Astrocyte of the cerebellum (primary cell): ENCODE data around the gene ANKHD1.

ENCODE experiments used
- DNase-seq: peaks from one replicate; pipeline ENCODE4 v3.0.0-alpha.2; 2011; ENCODE audit warnings: low read depth
- H3K4me3 ChIP-seq: 2 replicates; pipeline ENCODE4 v1.5.1; 2011; ENCODE audit warnings: mild to moderate bottlenecking, low read depth, low read length, moderate library complexity
- CTCF ChIP-seq: IDR thresholded peaks from 2 replicates; pipeline ENCODE4 v1.5.1; 2012; ENCODE audit warnings: low read length, low read depth, moderate library complexity, mild to moderate bottlenecking; ENCODE audit errors: missing control alignments
- in situ Hi-C: cut with HindIII; loops from 2 replicates; pipeline ENCODE4 v1.10.0; 2017; ENCODE audit warnings: low sequenced_read_pairs

ANKHD1 gene

GRCh38 chr5:140488914-140489313 is 87.3 kb downstream of the ANKHD1 start:
- H3K4me3 ChIP-seq = no peak overlapping the region
- in situ Hi-C loops = no loop called here
- TF ChIP-seq CTCF = no peak

GRCh38 chr5:140497897-140498296 is 96.3 kb downstream of the ANKHD1 start:
- no peak for TF ChIP-seq CTCF
- DNase-seq = no peak
- in situ Hi-C loops = no loop called here
- no peak overlapping the region for H3K4me3 ChIP-seq

More at GRCh38 chr5:140488914-140489313, 87.3 kb downstream of the ANKHD1 start:
- no peak for DNase-seq

GRCh38 chr5:140498591-140498990 is 97.0 kb downstream of the ANKHD1 start:
- no peak for TF ChIP-seq CTCF
- no peak for DNase-seq
- no peak overlapping the region for H3K4me3 ChIP-seq
- in situ Hi-C loops = no loop called here

GRCh38 chr5:140502834-140503233 is 101.2 kb downstream of the ANKHD1 start:
- in situ Hi-C loops = no loop called here
- DNase-seq = no peak
- H3K4me3 ChIP-seq = no peak overlapping the region
- TF ChIP-seq CTCF = no peak

GRCh38 chr5:140509898-140510297 is 108.3 kb downstream of the ANKHD1 start:
- in situ Hi-C loops = no loop called here
- no peak overlapping the region for H3K4me3 ChIP-seq
- TF ChIP-seq CTCF = no peak
- no peak for DNase-seq

GRCh38 chr5:140513124-140513523 is 111.5 kb downstream of the ANKHD1 start:
- in situ Hi-C loops = no loop called here
- TF ChIP-seq CTCF = no peak
- no peak for DNase-seq
- no peak overlapping the region for H3K4me3 ChIP-seq

GRCh38 chr5:140524003-140524402 is 122.4 kb downstream of the ANKHD1 start:
- no peak for DNase-seq
- no peak for TF ChIP-seq CTCF
- H3K4me3 ChIP-seq = no peak overlapping the region
- in situ Hi-C loops = no loop called here
